Endodermal cell (in vitro differentiated cells): ENCODE data around the gene COA5. TPM values are rescaled to one million over a fixed set of nuclear protein-coding genes. Genes with fewer than 3 reads are reported as not detected.

Source experiments
- DNase-seq: peaks from one replicate; pipeline ENCODE4 v3.0.0-alpha.2; 2017
- H3K27ac ChIP-seq: 2 replicates; pipeline ENCODE4 v1.5.1; 2013; ENCODE audit warnings: mild to moderate bottlenecking, low read depth, low read length, moderate library complexity
- H3K27me3 ChIP-seq: 2 replicates; pipeline ENCODE4 v1.6.1; 2013; ENCODE audit warnings: mild to moderate bottlenecking, low read length, moderate library complexity; ENCODE audit not compliant: insufficient read depth, control insufficient read depth, poor library complexity, severe bottlenecking
- H3K36me3 ChIP-seq: 2 replicates; pipeline ENCODE4 v1.7.0; 2013; ENCODE audit warnings: mild to moderate bottlenecking, low read length, moderate library complexity; ENCODE audit not compliant: control insufficient read depth, insufficient read depth
- H3K4me1 ChIP-seq: one replicate; pipeline ENCODE4 v1.7.0; 2013; ENCODE audit warnings: low read length; ENCODE audit not compliant: control insufficient read depth, insufficient read depth
- H3K4me3 ChIP-seq: 2 replicates; pipeline ENCODE4 v1.5.1; 2013; ENCODE audit warnings: mild to moderate bottlenecking, low read length, moderate library complexity
- H3K9ac ChIP-seq: 2 replicates; pipeline ENCODE4 v1.6.1; 2013; ENCODE audit warnings: mild to moderate bottlenecking, low read length, moderate library complexity; ENCODE audit not compliant: poor library complexity, severe bottlenecking; ENCODE audit errors: extremely low read depth
- H3K9me3 ChIP-seq: 2 replicates; pipeline ENCODE4 v1.6.1; 2013; ENCODE audit warnings: mild to moderate bottlenecking, low read length, moderate library complexity; ENCODE audit not compliant: control insufficient read depth
- H3K27ac Mint-ChIP-seq: 2 replicates; pipeline ENCODE4 v1.8.0; 2020; ENCODE audit warnings: mixed read lengths
- H3K27me3 Mint-ChIP-seq: 2 replicates; pipeline ENCODE4 v1.8.0; 2021; ENCODE audit warnings: mild to moderate bottlenecking, mixed read lengths; ENCODE audit not compliant: insufficient read depth
- H3K36me3 Mint-ChIP-seq: 2 replicates; pipeline ENCODE4 v1.8.0; 2020; ENCODE audit warnings: low read depth, mixed read lengths
- H3K4me1 Mint-ChIP-seq: 2 replicates; pipeline ENCODE4 v1.8.0; 2020; ENCODE audit warnings: mixed read lengths
- H3K4me3 Mint-ChIP-seq: 2 replicates; pipeline ENCODE4 v1.8.0; 2020; ENCODE audit warnings: mild to moderate bottlenecking, moderate library complexity, mixed read lengths
- H3K9me3 Mint-ChIP-seq: 2 replicates; pipeline ENCODE4 v1.8.0; 2020; ENCODE audit warnings: mild to moderate bottlenecking, mixed read lengths
- CTCF ChIP-seq: fragments of 200-600 bp; sonication (generic); conservative IDR thresholded peaks from 2 replicates; pipeline ENCODE4 v1.5.0; 2021; ENCODE audit warnings: antibody characterized with exemption, mild to moderate bottlenecking
- WGBS, 2 experiments: methylation state at CpG; one replicate each; pipeline versions ENCODE4 v1.1.5 to v1.1.7; 2013; ENCODE audit warnings: missing lambda C conversion rate in 2 of 2, mixed read lengths in 1 of 2; ENCODE audit not compliant: insufficient coverage in 1 of 2, insufficient read length in 1 of 2; 5-methylcytosine and 5-hydroxymethylcytosine counted together
- total RNA-seq, 2 donors: library from RNA; stranded (reverse); fragmentation: NEBNext Ultra II Directional in 1 of 2; extraction: Animal tissue kit (Norgen Biotek cat#: 25700) in 1 of 2; gene quantifications; 2 replicates in 1 of 2; 3 replicates in 1 of 2; pipeline ENCODE4 v1.2.1, GENCODE V29; 2021

Gene COA5
- total RNA-seq, 2 donors from 2014 or later: 34.1 to 44.9 TPM

DNA sequence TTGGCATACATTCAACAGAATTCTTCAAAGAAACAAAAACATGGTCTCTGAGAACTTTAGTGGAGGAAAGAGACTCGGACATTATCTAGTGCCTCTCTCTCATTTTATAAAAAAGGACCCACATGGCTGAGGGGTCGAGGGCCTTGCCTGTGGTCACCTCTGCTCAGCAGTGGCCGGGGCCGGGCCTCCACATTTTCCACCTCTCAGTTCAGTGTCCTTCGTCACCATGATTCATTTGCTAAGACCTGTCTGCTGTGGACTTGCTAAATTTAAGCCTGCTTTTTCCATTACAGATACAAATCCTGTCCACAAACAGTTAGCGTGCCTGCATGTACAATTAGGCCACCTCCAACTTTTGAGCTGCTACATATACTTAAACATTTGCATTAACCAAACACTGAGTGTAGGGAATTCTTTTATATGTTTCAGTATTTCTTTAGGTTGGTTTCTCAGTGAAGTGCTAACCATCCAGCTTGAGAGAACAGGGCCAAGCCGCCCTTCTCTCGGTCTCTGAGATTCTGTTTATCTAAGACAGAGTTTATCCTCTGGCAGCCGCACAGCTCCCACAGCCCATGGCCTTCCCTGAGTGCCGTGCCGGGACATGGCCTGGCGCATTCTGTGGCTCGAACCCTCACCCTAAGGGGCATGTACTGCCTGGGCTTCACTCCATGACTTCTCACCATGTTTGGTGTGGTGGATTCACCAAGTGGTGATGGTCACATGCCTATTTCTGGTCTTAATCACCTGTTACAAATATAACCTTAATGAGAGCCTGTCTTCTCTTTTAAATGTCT lies 46.2 kb downstream of the COA5 start:
- Histone ChIP-seq H3K4me1 (no peaks in the 10 kb centered on the region), H3K9ac (no peak overlapping the region), H3K9me3 (no peaks in the 10 kb centered on the region), H3K4me3 (no peak overlapping the region), H3K27me3 (no peaks in the 10 kb centered on the region), H3K36me3 (peaks cover 99% of the 10 kb centered on the region), H3K27ac (no peak overlapping the region)
- Mint-ChIP-seq H3K27me3 (no peaks in the 10 kb centered on the region), H3K9me3 (no peaks in the 10 kb centered on the region), H3K4me3 (no peak overlapping the region), H3K4me1 (no peaks in the 10 kb centered on the region), H3K27ac (no peak overlapping the region), H3K36me3 (peaks cover 73% of the 10 kb centered on the region)
- no peak for TF ChIP-seq CTCF
- DNase-seq: no peak
- 86 to 95% methylated on average over 12 to 13 of the region's 13 CpGs for WGBS, 2 experiments

- Mint-ChIP-seq H3K4me1 (no peaks in the 10 kb centered on the region), H3K9me3 (no peaks in the 10 kb centered on the region), H3K27ac (no peak overlapping the region), H3K36me3 (peaks cover 71% of the 10 kb centered on the region), H3K27me3 (no peaks in the 10 kb centered on the region), H3K4me3 (no peak overlapping the region)
- Histone ChIP-seq H3K36me3 (peaks cover 99% of the 10 kb centered on the region), H3K4me3 (no peak overlapping the region), H3K4me1 (no peaks in the 10 kb centered on the region), H3K27me3 (no peaks in the 10 kb centered on the region), H3K27ac (no peak overlapping the region), H3K9ac (no peak overlapping the region), H3K9me3 (no peaks in the 10 kb centered on the region)
- no peak for DNase-seq
- 92 to 95% methylated on average over 9 of the region's 9 CpGs for WGBS, 2 experiments
- TF ChIP-seq CTCF: no peak
Observed at GRCh38 chr2:98561018-98561417, 47.3 kb downstream of the COA5 start.

DNA sequence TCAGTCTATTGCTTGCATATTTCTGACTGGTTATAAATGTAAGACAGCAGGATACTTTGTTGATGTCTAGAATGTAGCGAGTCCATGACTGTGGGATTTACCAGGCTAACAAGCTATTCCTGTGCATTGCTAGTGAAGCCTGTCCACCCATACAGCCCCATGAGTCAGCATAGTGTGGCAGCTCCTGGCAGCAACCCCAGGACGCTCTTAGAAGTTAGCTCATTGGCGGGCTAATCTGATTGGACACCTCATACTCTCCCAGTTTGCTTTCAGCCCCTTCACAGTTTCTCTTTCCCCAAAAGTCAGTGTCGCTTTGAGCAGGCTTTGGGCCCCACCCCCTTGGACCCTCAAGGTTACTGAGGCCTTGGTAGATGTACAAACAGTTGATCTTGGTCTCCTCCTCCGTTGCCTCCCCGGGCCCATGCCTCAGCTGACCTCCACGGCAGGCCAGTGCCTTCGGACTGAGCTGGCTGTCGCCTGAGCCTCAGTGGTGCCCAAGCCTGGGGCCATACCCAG lies 48.0 kb downstream of the COA5 start:
- Mint-ChIP-seq H3K4me1 (no peaks in the 10 kb centered on the region), H3K4me3 (no peak overlapping the region), H3K27ac (peak overlapping the region; percentile 61), H3K36me3 (peaks cover 71% of the 10 kb centered on the region), H3K9me3 (no peaks in the 10 kb centered on the region), H3K27me3 (no peaks in the 10 kb centered on the region)
- H3K27ac ChIP-seq: no peak overlapping the region
- DNase-seq: no peak
- H3K4me3 ChIP-seq: no peak overlapping the region
- no peak for TF ChIP-seq CTCF
- WGBS, 2 experiments: 90 to 95% methylated on average over 7 to 9 of the region's 9 CpGs
- no peak overlapping the region for H3K9ac ChIP-seq
- H3K9me3 ChIP-seq: no peaks in the 10 kb centered on the region
- H3K36me3 ChIP-seq: peaks cover 100% of the 10 kb centered on the region
- H3K27me3 ChIP-seq: no peaks in the 10 kb centered on the region
- H3K4me1 ChIP-seq: no peaks in the 10 kb centered on the region
